T47D (cell line): ENCODE data around the gene TNP1.

ENCODE experiments used
- DNase-seq, 2 experiments: peaks; one replicate each; pipeline versions ENCODE4 v3.0.0 to v3.0.0-alpha.2; 2011 to 2012; ENCODE audit warnings: low read depth in 1 of 2, low spot score in 1 of 2
- JUND ChIP-seq: IDR thresholded peaks from 2 replicates; pipeline ENCODE4 v1.6.1; 2012; ENCODE audit warnings: low read depth
- in situ Hi-C: cut with HindIII; loops from 2 replicates; pipeline ENCODE4 v1.10.0; 2016; ENCODE audit warnings: low sequenced_read_pairs, low pct_unique_long_range_greater_than_20kb

TNP1 gene, protein sequence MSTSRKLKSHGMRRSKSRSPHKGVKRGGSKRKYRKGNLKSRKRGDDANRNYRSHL

DNA sequence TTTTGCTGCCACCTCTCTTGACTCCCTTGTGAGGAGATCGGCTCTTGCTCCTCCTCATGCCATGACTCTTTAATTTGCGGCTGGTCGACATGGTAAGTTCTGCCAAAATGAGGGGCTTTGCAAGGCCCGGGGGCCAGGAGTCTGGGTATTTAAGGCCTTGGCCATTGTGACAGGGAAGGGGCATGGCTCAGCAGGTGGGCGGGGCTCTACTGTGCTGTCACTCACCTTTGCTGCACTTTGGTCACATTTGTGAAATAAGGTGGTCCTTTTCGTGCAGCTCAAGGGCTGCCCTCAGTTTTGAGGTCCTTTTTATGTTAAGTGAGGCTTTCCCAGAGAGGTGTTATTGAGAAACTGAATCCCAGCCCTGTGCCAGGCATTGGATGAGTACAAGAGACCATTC is at the start of gene TNP1:
TSS of gene TNP1 (minus strand) at position 121 of the 400 bp plus-strand sequence. CDS start at position 91, 30 bp downstream.
- no peak for DNase-seq
- in situ Hi-C loops: no loop called here
- no peak for TF ChIP-seq JUND

DNA sequence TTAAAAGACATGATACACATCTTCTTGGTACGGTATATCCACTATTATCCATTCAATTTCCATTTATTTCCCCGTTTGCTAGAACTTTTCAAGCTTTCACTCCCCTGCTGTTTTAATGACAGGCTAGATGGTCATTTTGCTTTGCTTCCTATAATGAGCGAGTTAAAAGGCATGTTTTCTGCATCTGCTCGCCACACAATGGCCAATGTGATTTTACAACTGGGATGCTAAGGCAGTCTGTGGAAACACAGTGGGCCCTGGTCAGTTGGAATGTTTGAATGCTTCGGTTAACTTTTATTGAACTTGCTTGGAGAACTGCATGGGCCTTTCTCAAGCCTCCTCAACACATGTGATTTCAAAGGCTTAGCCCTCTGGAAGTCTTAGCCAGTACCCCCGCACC is 48.4 kb upstream of the TNP1 start:
- no peak for DNase-seq

DNA sequence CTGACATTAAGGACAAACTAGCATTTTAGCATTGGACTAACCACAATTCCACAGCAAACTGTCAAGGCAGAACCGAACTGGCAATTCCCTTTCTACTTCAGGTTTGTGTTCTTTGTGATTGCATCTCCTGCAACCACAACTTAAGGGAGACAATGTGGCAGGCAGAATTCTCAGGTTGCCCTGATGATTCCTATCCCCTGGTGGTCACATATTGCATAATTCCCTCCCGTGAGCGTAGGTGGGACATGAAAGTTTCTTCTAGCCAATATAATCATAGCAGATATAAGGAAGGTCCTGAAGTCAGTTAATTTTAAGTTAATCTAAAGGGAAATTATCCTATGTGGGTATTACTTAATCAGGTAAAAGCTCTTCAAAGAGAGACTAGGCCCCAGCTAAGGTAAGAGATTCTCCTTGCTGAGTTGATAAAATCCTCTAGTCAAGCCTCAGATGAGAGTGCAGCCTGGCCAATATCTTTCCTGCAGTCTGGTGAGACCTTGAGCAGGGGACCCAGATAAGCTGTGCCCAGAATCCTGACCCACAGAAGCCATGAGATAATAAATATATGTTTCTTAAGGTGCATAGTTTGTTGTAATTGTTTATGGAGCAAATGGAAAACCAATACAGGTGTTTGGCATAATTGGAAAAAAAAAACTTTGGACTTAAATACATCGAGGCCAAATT is 45.9 kb upstream of the TNP1 start:
- in situ Hi-C loops: no loop called here
- DNase-seq: no peak
- TF ChIP-seq JUND: no peak

More for the DNA sequence above, 48.4 kb upstream of the TNP1 start:
- TF ChIP-seq JUND: no peak
- in situ Hi-C loops: no loop called here

DNA sequence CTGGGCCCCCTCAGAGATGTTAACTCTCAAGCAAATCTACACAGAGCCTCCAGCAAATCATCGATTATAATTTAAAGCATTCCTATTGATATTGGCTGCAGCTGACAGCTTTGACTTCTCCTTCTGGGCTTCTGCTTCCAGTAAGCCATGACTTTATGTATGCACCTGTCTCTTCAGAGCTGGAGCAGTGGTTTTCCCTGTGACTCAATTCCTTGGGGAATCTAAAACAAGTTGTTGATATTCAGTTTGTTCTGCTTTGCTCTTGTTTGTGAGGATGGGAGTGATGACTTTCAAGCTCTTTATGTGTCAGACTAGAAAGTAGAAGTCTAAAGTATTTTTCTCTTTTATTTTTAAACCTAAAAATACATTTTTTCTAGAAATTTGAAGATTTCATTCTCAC is 45.1 kb upstream of the TNP1 start:
- no peak for TF ChIP-seq JUND
- in situ Hi-C loops: no loop called here
- DNase-seq: no peak

DNA sequence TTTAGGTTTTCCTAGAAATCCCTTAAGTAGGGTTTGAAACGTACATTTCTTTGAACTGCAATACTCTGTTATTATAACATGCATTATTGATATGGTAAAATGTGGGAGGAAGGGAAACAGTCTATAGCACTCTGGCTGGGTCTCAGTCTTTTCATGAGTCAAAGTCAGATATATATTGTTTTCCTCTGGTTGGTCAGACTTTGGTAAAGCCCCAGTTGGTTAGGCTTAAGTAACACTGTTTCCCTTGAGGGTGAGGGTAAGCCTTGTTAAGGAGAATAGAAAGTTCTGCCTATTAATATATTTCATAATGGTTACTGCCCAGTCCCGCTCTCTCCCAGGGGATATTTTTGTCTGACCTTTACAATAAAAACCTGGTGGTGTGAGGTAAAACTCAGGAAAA is 44.7 kb upstream of the TNP1 start:
- TF ChIP-seq JUND: no peak
- in situ Hi-C loops: no loop called here
- DNase-seq: no peak

DNA sequence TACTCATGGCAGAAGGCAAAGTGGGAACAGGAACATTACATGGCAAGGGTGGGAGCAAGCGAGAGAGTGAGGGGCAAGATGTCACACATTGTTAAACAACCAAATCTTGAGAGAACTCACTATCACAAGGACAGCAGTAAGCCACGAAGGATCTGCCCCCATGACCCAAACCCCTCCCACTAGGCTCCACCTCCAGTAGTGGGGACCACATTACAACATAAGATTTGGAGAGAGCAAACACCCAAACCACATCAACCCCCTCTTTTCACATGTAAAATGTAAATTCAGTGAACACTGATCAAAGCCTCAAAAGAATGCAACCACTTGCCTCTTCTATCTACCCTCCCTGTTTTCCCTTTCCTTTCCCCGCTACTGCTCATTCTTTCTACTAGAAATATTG is 43.6 kb upstream of the TNP1 start:
- no peak for DNase-seq
- TF ChIP-seq JUND: no peak
- in situ Hi-C loops: no loop called here

DNA sequence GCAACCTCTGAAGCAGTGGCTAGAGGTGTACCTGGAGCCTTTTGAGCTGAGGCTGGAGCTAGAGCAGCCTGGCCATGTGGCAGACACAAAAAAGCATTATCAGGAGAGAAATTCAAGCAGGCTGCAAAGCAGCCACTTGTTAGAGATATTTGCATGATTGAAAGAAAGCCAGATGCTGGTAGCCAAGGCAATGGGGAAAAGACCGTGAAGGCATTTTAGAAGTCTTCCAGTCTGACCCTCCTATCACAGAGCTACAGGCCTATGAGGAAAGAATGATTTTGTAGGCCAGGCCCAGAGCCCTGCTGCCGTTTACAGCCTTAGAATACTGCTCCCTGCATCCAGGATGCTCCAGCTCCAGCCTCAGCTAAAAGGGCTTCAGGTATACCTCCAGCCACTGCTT is 41.4 kb upstream of the TNP1 start:
- TF ChIP-seq JUND: no peak
- no peak for DNase-seq
- in situ Hi-C loops: no loop called here

DNA sequence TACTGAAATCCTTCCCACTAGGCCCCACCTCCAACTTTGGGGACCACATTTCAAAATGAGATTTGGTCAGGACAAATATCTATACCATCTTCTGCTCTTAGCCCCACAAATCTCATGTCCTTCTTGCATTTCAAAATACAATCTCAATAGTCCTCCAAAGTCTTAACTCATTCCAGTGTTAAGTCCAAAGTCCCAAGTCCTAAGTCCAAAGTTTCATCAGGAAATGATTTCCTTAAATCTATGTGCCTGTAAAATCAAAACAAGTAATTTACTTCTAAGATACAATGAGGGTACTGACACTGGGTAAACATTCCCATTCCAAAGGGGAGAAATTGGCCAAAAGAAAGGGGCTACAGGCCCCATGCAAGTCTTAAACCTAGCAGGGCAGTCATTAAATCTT is 40.5 kb upstream of the TNP1 start:
- DNase-seq: no peak
- no peak for TF ChIP-seq JUND
- in situ Hi-C loops: no loop called here

DNA sequence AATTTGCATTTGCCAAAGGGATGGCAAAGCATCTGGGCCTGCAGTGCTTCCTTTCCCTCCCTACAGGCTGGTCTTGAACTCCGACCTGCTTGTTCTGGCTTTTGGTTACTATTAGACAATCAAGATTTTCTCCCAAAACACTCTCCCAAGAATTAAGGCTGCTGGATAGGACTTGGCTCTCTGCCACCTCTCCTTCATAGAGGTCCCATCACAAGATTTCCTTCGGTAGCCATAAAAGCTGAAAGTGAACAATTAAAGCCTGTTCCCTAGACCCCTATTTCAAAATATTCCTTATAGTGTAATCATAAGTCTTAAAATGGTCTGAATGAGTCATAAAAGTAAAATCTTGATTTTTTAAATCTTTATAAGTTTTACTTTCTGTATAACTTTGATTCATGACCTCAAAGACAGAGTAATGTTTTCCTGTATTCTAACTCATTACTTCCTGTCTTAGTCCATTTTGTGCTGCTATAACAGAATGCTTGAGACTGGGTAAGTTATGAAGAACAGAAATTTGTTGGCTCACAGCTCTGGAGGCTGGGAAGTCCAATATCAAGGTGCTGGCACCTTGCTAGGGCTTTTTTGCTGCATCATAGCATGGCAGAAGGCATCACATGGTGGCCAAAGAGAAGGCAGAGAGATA is 37.8 kb upstream of the TNP1 start:
- in situ Hi-C loops: no loop called here
- DNase-seq: no peak

DNA sequence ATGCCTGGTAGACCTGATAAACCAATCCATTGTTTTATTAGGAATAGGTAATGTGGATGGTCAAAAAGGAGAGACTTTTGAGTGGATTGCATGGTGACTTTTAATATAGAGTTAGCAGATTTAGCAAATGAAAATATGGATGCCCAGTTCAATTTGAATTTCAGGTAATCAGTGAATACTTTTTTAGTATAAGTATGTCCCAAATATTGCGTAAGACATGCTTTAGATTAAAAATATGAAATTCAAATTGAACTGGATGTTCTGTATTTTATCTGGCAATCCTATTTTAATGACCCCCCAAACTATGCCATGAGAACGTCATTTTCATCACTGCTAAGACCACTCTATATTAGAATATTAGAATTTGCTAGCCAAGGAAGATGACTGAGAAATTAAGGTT is 30.3 kb upstream of the TNP1 start:
- in situ Hi-C loops: no loop called here
- no peak for TF ChIP-seq JUND
- DNase-seq: no peak

More for the DNA sequence above, 37.8 kb upstream of the TNP1 start:
- TF ChIP-seq JUND: no peak

DNA sequence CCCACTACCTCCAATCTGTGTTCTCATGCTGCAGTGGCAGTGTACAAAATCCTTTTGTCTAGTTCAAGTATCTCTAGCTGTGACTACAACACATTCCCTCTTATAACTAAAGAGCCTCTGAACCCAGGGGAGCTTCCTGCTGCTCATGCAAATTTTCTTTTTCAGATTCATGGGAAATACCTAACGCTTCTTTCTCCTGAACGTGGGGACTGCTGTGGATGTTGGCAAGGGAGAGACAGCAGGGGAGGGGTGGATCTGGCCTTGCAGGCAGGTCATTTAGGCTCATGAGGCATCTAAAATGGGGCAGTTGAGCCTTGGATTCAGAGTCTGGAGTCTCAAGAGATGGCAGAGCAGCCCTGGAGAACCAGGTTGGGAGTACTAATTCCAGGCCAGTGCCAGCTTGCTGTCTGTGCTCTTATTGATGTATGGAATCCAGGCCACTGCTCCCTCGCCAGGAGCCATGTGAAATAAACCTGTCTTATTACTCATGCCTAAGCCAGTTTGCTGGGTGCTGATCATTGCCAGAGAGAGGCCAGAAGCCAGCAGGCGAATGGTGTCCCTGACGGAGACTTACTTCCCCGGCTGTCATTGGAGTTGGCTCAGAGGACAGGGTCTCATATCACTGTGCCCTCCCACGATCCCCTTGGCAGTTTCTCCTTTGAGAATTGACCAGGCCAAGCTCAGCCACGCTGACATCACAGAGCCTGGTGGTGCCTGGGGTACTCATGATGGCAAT is 29.2 kb upstream of the TNP1 start:
- TF ChIP-seq JUND: no peak
- in situ Hi-C loops: no loop called here
- DNase-seq: no peak

DNA sequence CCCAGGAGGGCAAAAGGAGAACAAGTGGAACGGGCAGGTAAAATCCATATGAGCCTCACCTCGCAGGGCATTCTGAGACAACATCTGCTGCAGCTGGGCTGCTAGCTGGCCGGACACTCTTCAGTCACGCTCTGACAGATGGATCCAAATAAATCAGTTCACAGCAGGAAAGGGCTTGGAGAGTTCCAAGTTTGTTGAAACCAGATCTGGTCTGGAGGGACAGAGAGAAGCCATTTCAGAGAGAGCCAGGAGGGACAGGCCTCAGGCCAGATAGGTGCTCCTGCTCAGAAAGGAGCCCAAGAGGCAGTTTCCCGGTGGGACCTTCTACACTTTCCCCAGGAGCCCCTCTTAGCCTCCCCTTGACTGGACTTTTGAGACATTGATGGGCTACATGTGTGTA is 28.2 kb upstream of the TNP1 start:
- TF ChIP-seq JUND: no peak
- DNase-seq: no peak
- in situ Hi-C loops: no loop called here

DNA sequence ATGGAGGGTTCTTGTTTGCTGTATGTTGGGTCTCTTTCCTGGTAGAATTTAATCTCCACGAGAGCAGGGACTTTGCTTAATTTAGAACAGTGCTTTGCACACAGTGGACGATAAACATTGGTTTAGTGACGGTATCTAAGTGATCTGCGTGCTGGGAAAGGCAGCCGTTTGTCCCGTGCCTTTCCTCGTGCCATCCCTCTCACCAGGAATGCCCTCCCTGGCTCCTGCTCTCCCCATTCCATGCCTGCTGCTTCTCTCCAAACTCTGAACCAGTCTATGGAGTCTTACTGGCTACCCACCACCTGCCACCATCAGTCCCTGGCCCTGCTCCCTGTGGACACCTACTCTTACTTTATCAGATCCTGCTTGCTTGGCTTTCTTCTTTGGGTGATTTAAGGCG is 27.3 kb upstream of the TNP1 start:
- no peak for TF ChIP-seq JUND
- no peak for DNase-seq
- in situ Hi-C loops: no loop called here
